ENCODE data around the gene DPPA3.
"Not testable (repeated sequence)": the region's sequence is repeated elsewhere in the genome, so short reads cannot be mapped to it uniquely, and the experiment has no call there.

Gene DPPA3

DNA sequence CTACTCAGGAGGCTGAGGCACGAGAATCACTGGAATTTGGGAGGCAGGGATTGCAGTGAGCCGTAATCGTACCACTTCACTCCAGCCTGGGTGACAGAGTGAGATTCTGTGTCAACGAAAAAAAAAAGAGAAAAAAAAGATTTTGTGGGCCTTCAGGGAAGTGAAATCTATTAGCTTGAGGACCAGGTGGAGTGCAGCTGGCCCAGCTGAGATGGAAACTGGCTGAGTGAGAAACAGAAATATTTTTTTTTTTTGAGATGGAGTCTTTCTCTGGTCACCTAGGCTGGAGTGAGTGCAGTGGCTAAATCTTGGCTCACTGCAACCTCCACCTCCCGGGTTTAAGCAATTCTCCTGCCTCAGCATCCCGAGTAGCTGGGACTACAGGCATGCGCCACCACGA lies 38.2 kb downstream of the DPPA3 start:
- 92% methylated on average over 4 of the region's 8 CpGs for WGBS (ENCODE audit: insufficient coverage)
- Histone ChIP-seq H3K27me3 (replicated peaks in 2 of 5; ENCODE audit: control insufficient read depth in 4 of 5, insufficient read depth in 5 of 5, low read length in 4 of 5) (no peaks in the 10 kb centered on the region), H3K9me3 (ENCODE audit: control extremely low read depth in 1 of 5, control insufficient read depth in 4 of 5, insufficient read depth in 2 of 5, low read depth in 1 of 5, low read length in 4 of 5) (no peaks in the 10 kb centered on the region), H3K4me1 (ENCODE audit: control extremely low read depth in 1 of 4, control insufficient read depth in 4 of 4, insufficient read depth in 4 of 4, low read length in 3 of 4) (peaks cover 0 to 19% (median 5%) of the 10 kb centered on the region in 4 experiments), H3K4me3 (ENCODE audit: control insufficient read depth in 1 of 7, extremely low read depth in 1 of 7, insufficient read depth in 4 of 7, low read depth in 2 of 7, low read length in 6 of 7) (no peak overlapping the region), H3K36me3 (ENCODE audit: control insufficient read depth in 4 of 4, insufficient read depth in 4 of 4, low read length in 3 of 4) (no peaks in the 10 kb centered on the region), H3K27ac (ENCODE audit: insufficient read depth in 1 of 2, low read depth in 1 of 2, low read length in 2 of 2, poor library complexity in 1 of 2, severe bottlenecking in 2 of 2) (no peak overlapping the region)
- ChIA-PET POLR2A (interaction anchor here (0.7 kb wide), 1 partner anchor 54 kb away, joined by 3 read pairs; no protein-coding TSS in a partner anchor), CTCF (interaction anchor here (0.6 to 0.7 kb wide), 2 partner anchors 39 to 57 kb away, joined by 3 read pairs; partner anchors contain the start of gene DPPA3)
- no peak for DNase-seq

DNA sequence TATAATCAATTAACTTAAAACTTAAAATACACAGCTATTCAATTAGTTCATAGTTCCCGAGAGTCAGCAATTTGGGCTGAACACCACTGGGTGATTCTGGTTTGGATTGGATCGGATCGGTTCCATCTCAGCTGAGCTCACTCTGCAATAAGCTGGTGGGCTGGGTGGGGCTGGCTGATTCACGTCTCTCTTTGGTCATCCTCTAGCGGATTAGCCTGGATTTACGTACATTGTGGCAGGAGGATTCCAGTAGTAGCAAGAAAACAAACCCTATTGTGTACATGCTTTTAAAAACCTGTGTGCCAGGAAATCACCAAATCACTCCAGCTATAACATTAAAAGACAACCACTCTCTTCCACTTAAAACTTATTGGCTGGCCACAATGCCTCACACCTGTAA lies 39.1 kb downstream of the DPPA3 start:
- 99% methylated on average over 6 of the region's 6 CpGs for WGBS (ENCODE audit: insufficient coverage)
- Histone ChIP-seq H3K36me3 (ENCODE audit: control insufficient read depth in 4 of 4, insufficient read depth in 4 of 4, low read length in 3 of 4) (no peaks in the 10 kb centered on the region), H3K27ac (ENCODE audit: insufficient read depth in 1 of 2, low read depth in 1 of 2, low read length in 2 of 2, poor library complexity in 1 of 2, severe bottlenecking in 2 of 2) (no peak overlapping the region), H3K4me1 (ENCODE audit: control extremely low read depth in 1 of 4, control insufficient read depth in 4 of 4, insufficient read depth in 4 of 4, low read length in 3 of 4) (peaks cover 0 to 19% (median 5%) of the 10 kb centered on the region in 4 experiments), H3K9me3 (ENCODE audit: control extremely low read depth in 1 of 5, control insufficient read depth in 4 of 5, insufficient read depth in 2 of 5, low read depth in 1 of 5, low read length in 4 of 5) (no peaks in the 10 kb centered on the region), H3K4me3 (ENCODE audit: control insufficient read depth in 1 of 7, extremely low read depth in 1 of 7, insufficient read depth in 4 of 7, low read depth in 2 of 7, low read length in 6 of 7) (no peak overlapping the region), H3K27me3 (replicated peaks in 2 of 5; ENCODE audit: control insufficient read depth in 4 of 5, insufficient read depth in 5 of 5, low read length in 4 of 5) (no peaks in the 10 kb centered on the region)
- POLR2A ChIA-PET = no interaction called here
- DNase-seq = no peak
- CTCF ChIA-PET = interaction anchor here (0.9 to 1.5 kb wide), 3 partner anchors 32 to 55 kb away, joined by 3 to 5 read pairs (median 3); partner anchors contain the start of gene GDF3

- Histone ChIP-seq H3K9me3 (ENCODE audit: control extremely low read depth in 1 of 5, control insufficient read depth in 4 of 5, insufficient read depth in 2 of 5, low read depth in 1 of 5, low read length in 4 of 5) (no peaks in the 10 kb centered on the region), H3K4me1 (ENCODE audit: control extremely low read depth in 1 of 4, control insufficient read depth in 4 of 4, insufficient read depth in 4 of 4, low read length in 3 of 4) (peaks cover 0 to 21% (median 5%) of the 10 kb centered on the region in 4 experiments), H3K27ac (ENCODE audit: insufficient read depth in 1 of 2, low read depth in 1 of 2, low read length in 2 of 2, poor library complexity in 1 of 2, severe bottlenecking in 2 of 2) (no peak overlapping the region), H3K4me3 (ENCODE audit: control insufficient read depth in 1 of 7, extremely low read depth in 1 of 7, insufficient read depth in 4 of 7, low read depth in 2 of 7, low read length in 6 of 7) (no peak overlapping the region), H3K36me3 (ENCODE audit: control insufficient read depth in 4 of 4, insufficient read depth in 4 of 4, low read length in 3 of 4) (no peaks in the 10 kb centered on the region), H3K27me3 (replicated peaks in 2 of 5; ENCODE audit: control insufficient read depth in 4 of 5, insufficient read depth in 5 of 5, low read length in 4 of 5) (no peaks in the 10 kb centered on the region)
- CTCF ChIA-PET = interaction anchor here (0.6 to 1.5 kb wide), 7 partner anchors 14 to 109 kb away, joined by 3 to 5 read pairs (median 3); no protein-coding TSS in a partner anchor
- peak in 2 of 3 donors; percentile 35 to 38 for DNase-seq
- 96% methylated on average over 20 of the region's 20 CpGs for WGBS (ENCODE audit: insufficient coverage)
- POLR2A ChIA-PET = no interaction called here
These were observed 40.2 kb downstream of the DPPA3 start for GRCh38 chr12:7751394-7751793.

DNA sequence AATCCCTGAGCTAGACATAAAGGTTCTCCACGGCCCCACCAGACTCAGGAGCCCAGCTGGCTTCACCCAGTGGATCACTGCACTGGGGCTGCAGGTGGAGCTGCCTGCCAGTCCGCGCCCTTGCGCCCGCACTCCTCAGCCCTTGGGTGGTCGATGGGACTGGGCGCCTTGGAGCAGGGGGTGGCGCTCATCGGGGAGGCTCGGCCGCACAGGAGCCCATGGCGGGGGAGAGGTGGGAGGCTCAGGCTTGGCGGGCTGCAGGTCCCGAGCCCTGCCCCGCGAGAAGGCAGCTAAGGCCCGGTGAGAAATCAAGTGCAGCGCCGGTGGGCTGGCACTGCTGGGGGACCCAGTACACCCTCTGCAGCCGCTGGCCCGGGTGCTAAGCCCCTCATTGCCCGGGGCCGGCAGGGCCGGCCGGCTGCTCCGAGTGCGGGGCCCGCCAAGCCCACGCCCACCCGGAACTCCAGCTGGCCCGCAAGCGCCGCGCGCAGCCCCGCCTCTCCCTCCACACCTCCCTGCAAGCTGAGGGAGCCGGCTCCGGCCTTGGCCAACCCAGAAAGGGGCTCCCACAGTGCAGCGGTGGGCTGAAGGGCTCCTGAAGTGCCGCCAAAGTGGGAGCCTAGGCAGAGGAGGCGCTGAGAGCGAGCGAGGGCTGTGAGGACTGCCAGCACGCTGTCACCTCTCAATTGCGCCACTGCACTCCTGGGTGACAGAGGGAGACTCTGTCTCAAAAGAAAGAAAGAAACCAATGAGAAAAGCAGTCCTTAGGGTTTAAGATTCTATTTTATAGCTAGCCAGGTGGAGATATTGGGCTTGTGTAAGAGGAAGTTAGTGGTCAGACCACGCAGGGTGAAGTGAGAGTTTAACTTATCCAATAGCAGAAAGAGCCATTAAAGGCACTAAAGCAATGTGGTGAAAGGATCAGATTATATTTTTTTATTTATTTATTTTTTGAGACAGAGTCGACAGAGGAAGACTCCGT lies 41.0 kb downstream of the DPPA3 start:
- WGBS (ENCODE audit: insufficient coverage) = 98% methylated on average over 19 of the region's 48 CpGs
- POLR2A ChIA-PET = interaction anchor here (0.5 kb wide), 1 partner anchor 14 kb away, joined by 6 read pairs; no protein-coding TSS in a partner anchor

DNA sequence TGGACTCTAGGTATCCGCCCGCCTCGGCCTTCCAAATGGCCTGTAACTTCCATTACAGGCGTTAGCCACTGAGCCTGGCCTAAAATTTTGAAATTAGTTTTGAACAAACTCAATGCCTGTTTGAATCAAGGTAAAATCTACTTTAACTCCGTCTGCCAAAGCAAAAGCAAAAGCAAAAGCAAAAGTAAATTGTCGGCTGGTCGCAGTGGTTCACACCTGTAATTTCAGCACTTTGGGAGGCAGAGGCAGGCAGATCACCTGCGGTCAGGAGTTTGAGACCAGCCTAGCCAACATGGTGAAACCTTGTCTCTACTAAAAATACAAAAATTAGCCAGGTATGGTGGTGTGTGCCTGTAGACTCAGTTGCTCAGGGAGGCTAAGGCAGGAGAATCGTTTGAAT lies 44.4 kb downstream of the DPPA3 start:
- H3K36me3 ChIP-seq (ENCODE audit: control insufficient read depth in 4 of 4, insufficient read depth in 4 of 4, low read length in 3 of 4); H3K9me3 ChIP-seq (ENCODE audit: control extremely low read depth in 1 of 5, control insufficient read depth in 4 of 5, insufficient read depth in 2 of 5, low read depth in 1 of 5, low read length in 4 of 5); H3K27me3 ChIP-seq (replicated peaks in 2 of 5; ENCODE audit: control insufficient read depth in 4 of 5, insufficient read depth in 5 of 5, low read length in 4 of 5); H3K27ac ChIP-seq (ENCODE audit: insufficient read depth in 1 of 2, low read depth in 1 of 2, low read length in 2 of 2, poor library complexity in 1 of 2, severe bottlenecking in 2 of 2); CTCF ChIA-PET: not testable (repeated sequence)
- Histone ChIP-seq H3K4me3 (ENCODE audit: control insufficient read depth in 1 of 7, extremely low read depth in 1 of 7, insufficient read depth in 4 of 7, low read depth in 2 of 7, low read length in 6 of 7) (peak overlapping the region in 3 of 7 experiments; percentile 26 to 57 (median 56)), H3K4me1 (ENCODE audit: control extremely low read depth in 1 of 4, control insufficient read depth in 4 of 4, insufficient read depth in 4 of 4, low read length in 3 of 4) (peaks cover 8 to 21% (median 12%) of the 10 kb centered on the region in 4 experiments)
- POLR2A ChIA-PET = interaction anchor here (0.7 kb wide), 1 partner anchor 11 kb away, joined by 3 read pairs; no protein-coding TSS in a partner anchor
- WGBS (ENCODE audit: insufficient coverage) = 100% methylated on average over 4 of the region's 9 CpGs
- peak in 2 of 3 donors; percentile 44 to 54 for DNase-seq

More for the DNA sequence above, 41.0 kb downstream of the DPPA3 start:
- CTCF ChIA-PET = interaction anchor here (0.6 to 1.3 kb wide), 8 partner anchors 15 to 110 kb away, joined by 3 to 4 read pairs (median 3); no protein-coding TSS in a partner anchor
- peak; percentile 46 to 88 (median 86) for DNase-seq
- not testable (repeated sequence) for H3K36me3 ChIP-seq (ENCODE audit: control insufficient read depth in 4 of 4, insufficient read depth in 4 of 4, low read length in 3 of 4); H3K27ac ChIP-seq (ENCODE audit: insufficient read depth in 1 of 2, low read depth in 1 of 2, low read length in 2 of 2, poor library complexity in 1 of 2, severe bottlenecking in 2 of 2); H3K27me3 ChIP-seq (replicated peaks in 2 of 5; ENCODE audit: control insufficient read depth in 4 of 5, insufficient read depth in 5 of 5, low read length in 4 of 5); H3K4me3 ChIP-seq (ENCODE audit: control insufficient read depth in 1 of 7, extremely low read depth in 1 of 7, insufficient read depth in 4 of 7, low read depth in 2 of 7, low read length in 6 of 7); H3K9me3 ChIP-seq (ENCODE audit: control extremely low read depth in 1 of 5, control insufficient read depth in 4 of 5, insufficient read depth in 2 of 5, low read depth in 1 of 5, low read length in 4 of 5)
- H3K4me1 ChIP-seq (ENCODE audit: control extremely low read depth in 1 of 4, control insufficient read depth in 4 of 4, insufficient read depth in 4 of 4, low read length in 3 of 4) = peaks cover 0 to 19% (median 5%) of the 10 kb centered on the region in 4 experiments

DNA sequence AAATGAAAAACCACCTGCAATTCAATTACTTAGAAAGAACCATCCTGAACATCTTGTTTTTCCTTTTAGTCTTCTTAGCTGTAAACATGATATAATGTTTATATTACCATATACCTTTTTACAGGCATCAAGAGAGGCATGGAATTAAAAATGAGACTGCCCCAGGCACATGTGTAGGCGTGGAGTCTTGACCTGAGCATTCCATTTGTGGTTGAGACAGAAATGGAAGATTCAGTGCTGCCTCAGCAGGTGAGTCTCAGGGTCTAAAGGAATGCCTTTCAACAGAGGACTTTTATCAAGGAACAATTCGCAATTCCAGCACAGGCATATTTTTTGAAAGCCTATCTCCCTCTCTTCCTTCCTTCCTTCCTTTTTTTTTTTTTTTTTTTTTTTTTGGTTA lies 45.8 kb downstream of the DPPA3 start:
- no peak for DNase-seq
- H3K9me3 ChIP-seq (ENCODE audit: control extremely low read depth in 1 of 5, control insufficient read depth in 4 of 5, insufficient read depth in 2 of 5, low read depth in 1 of 5, low read length in 4 of 5) = no peaks in the 10 kb centered on the region
- H3K27me3 ChIP-seq (replicated peaks in 2 of 5; ENCODE audit: control insufficient read depth in 4 of 5, insufficient read depth in 5 of 5, low read length in 4 of 5) = no peaks in the 10 kb centered on the region
- no peaks in the 10 kb centered on the region for H3K36me3 ChIP-seq (ENCODE audit: control insufficient read depth in 4 of 4, insufficient read depth in 4 of 4, low read length in 3 of 4)
- WGBS (ENCODE audit: insufficient coverage) = 90% methylated on average over 1 of the region's 2 CpGs
- H3K4me3 ChIP-seq (ENCODE audit: control insufficient read depth in 1 of 7, extremely low read depth in 1 of 7, insufficient read depth in 4 of 7, low read depth in 2 of 7, low read length in 6 of 7) = no peak overlapping the region
- H3K27ac ChIP-seq (ENCODE audit: insufficient read depth in 1 of 2, low read depth in 1 of 2, low read length in 2 of 2, poor library complexity in 1 of 2, severe bottlenecking in 2 of 2) = no peak overlapping the region
- H3K4me1 ChIP-seq (ENCODE audit: control extremely low read depth in 1 of 4, control insufficient read depth in 4 of 4, insufficient read depth in 4 of 4, low read length in 3 of 4) = peaks cover 8 to 21% (median 12%) of the 10 kb centered on the region in 4 experiments
- CTCF ChIA-PET = no interaction called here
- POLR2A ChIA-PET = interaction anchor here (0.5 kb wide), 1 partner anchor 215 kb away, joined by 4 read pairs; no protein-coding TSS in a partner anchor

All from common myeloid progenitor, CD34-positive (primary cell).